Peyer's patch (tissue), 4 donors: ENCODE results near the gene CNOT10.
"Not testable (repeated sequence)": the region's sequence is repeated elsewhere in the genome, so short reads cannot be mapped to it uniquely, and the experiment has no call there.

ENCODE experiments used
- CTCF ChIP-seq, 6 experiments: fragments of 450-650 bp in 4 of 6; fragments of 200-600 bp in 2 of 6; sonication (generic) in 1 of 6; IDR thresholded peaks; one replicate each; pipeline ENCODE4 v1.5.1; 2017 to 2019; ENCODE audit warnings: antibody characterized with exemption in 6 of 6, mild to moderate bottlenecking in 3 of 6, moderate library complexity in 1 of 6
- POLR2A ChIP-seq, 2 donors: fragments of 450-650 bp; IDR thresholded peaks; one replicate each; pipeline ENCODE4 v1.5.1; 2017; ENCODE audit warnings: antibody characterized with exemption in 2 of 2, mild to moderate bottlenecking in 2 of 2, moderate library complexity in 2 of 2

GRCh38 chr3:32669226-32669625, 15.8 kb upstream of the CNOT10 start:
- not testable (repeated sequence) for TF ChIP-seq CTCF, POLR2A (IDR thresholded peaks at IDR 0.05)
